SK-N-SH (cell line): ENCODE measurements around the gene SLC26A8.

Source experiments
- CHD2 ChIP-seq: fragments of 150-350 bp; IDR thresholded peaks from 2 replicates; pipeline ENCODE4 v1.6.1; 2018; ENCODE audit warnings: low read length; ENCODE audit not compliant: partially characterized antibody
- CTCF ChIP-seq: fragments of 200-600 bp; sonication (generic); IDR thresholded peaks from 2 replicates; pipeline ENCODE4 v1.6.1; 2017; ENCODE audit warnings: antibody characterized with exemption, mild to moderate bottlenecking, moderate library complexity
- FOXJ3 ChIP-seq: sonication (generic); formaldehyde crosslinking; IDR thresholded peaks from 2 replicates; pipeline ENCODE4 v1.5.1; 2020; ENCODE audit warnings: mild to moderate bottlenecking, missing genetic modification reagents
- JUND ChIP-seq: IDR thresholded peaks from 2 replicates; pipeline ENCODE4 v1.4.0; 2012
- MAX ChIP-seq: IDR thresholded peaks from 2 replicates; pipeline ENCODE4 v1.4.0; 2012; ENCODE audit warnings: low read depth
- POLR2AphosphoS5 ChIP-seq: IDR thresholded peaks from 2 replicates; pipeline ENCODE4 v1.6.1; 2012; ENCODE audit warnings: low read depth, low read length
- RAD21 ChIP-seq: IDR thresholded peaks from 2 replicates; pipeline ENCODE4 v1.6.1; 2012; ENCODE audit warnings: mild to moderate bottlenecking, low read length
- RCOR1 ChIP-seq: fragments of 150-350 bp; IDR thresholded peaks from 2 replicates; pipeline ENCODE4 v1.6.1; 2017; ENCODE audit warnings: antibody characterized with exemption, low read length
- USF2 ChIP-seq: fragments of 150-350 bp; IDR thresholded peaks from 2 replicates; pipeline ENCODE4 v1.6.1; 2017; ENCODE audit warnings: antibody characterized with exemption, low read length, low read depth, borderline replicate concordance
- ZBTB33 ChIP-seq: IDR thresholded peaks from 2 replicates; pipeline ENCODE4 v1.4.0; 2012; ENCODE audit warnings: low read depth, borderline replicate concordance

- no peak for TF ChIP-seq CTCF
- no peak for TF ChIP-seq POLR2AphosphoS5
- TF ChIP-seq USF2 = no peak
- TF ChIP-seq RCOR1 = no peak
- no peak for TF ChIP-seq MAX
- no peak for TF ChIP-seq JUND
- TF ChIP-seq FOXJ3 (CRISPR knock-in tag) = no peak
- no peak for TF ChIP-seq ZBTB33
- TF ChIP-seq RAD21 = no peak
- TF ChIP-seq CHD2 = no peak
Measured at GRCh38 chr6:35936681-35937359, 87.6 kb downstream of the SLC26A8 start.
